Right hindlimb (tissue), 1 donor: ENCODE results near the gene PRAC1.

Experiments used
- DNase-seq: peaks from one replicate; pipeline ENCODE4 v3.0.0-alpha.2; 2018

The PRAC1 gene

GRCh38 chr17:48746916-48747444 lies 24.7 kb upstream of the PRAC1 start:
- DNase-seq = no peak

- no peak for DNase-seq
Measured at GRCh38 chr17:48745381-48746275, 23.3 kb upstream of the PRAC1 start.

GRCh38 chr17:48740537-48740936 lies 18.2 kb upstream of the PRAC1 start:
- no peak for DNase-seq

- DNase-seq = no peak
Measured at GRCh38 chr17:48738803-48739526, 16.6 kb upstream of the PRAC1 start.

GRCh38 chr17:48738424-48738802 lies 16.1 kb upstream of the PRAC1 start:
- DNase-seq = no peak

GRCh38 chr17:48737330-48738043 lies 15.2 kb upstream of the PRAC1 start:
- DNase-seq = no peak

GRCh38 chr17:48735062-48735351 lies 12.7 kb upstream of the PRAC1 start:
- no peak for DNase-seq

GRCh38 chr17:48734333-48735061 lies 12.2 kb upstream of the PRAC1 start:
- no peak for DNase-seq

GRCh38 chr17:48733632-48734328 lies 11.5 kb upstream of the PRAC1 start:
- no peak for DNase-seq

GRCh38 chr17:48732688-48733629 lies 10.6 kb upstream of the PRAC1 start:
- no peak for DNase-seq

- DNase-seq = no peak
Measured at GRCh38 chr17:48731355-48731754, 9.0 kb upstream of the PRAC1 start.

GRCh38 chr17:48730240-48730550 lies 7.9 kb upstream of the PRAC1 start:
- no peak for DNase-seq

- DNase-seq = no peak
Measured at GRCh38 chr17:48729335-48730239, 7.3 kb upstream of the PRAC1 start.

- no peak for DNase-seq
Measured at GRCh38 chr17:48728232-48729231, 6.2 kb upstream of the PRAC1 start, which contains the start of gene HOXB13. Gene HOXB13, minus strand, starts transcription at chr17:48728750. Its CDS starts 157 bp downstream, at chr17:48728593.

- no peak for DNase-seq
Measured at GRCh38 chr17:48727415-48728175, 5.3 kb upstream of the PRAC1 start.

GRCh38 chr17:48726916-48727286 lies 4.6 kb upstream of the PRAC1 start:
- DNase-seq = no peak

GRCh38 chr17:48726114-48726915 lies 4.0 kb upstream of the PRAC1 start:
- no peak for DNase-seq
